Motor neuron (in vitro differentiated cells): ENCODE results near the gene SCAF4. TPM values are rescaled to one million over a fixed set of nuclear protein-coding genes. Genes with fewer than 3 reads are reported as not detected.
"Not testable (repeated sequence)": the region's sequence is repeated elsewhere in the genome, so short reads cannot be mapped to it uniquely, and the experiment has no call there.

Experiments
- ATAC-seq, 8 experiments: fragments of 200-7000 bp; cut with Tn5 transposase; replicated peaks in 6 of 8; 2 replicates each; pipeline ENCODE4 v1.8.0; 2021; ENCODE audit warnings: mild to moderate bottlenecking in 8 of 8, moderate library complexity in 8 of 8
- H3K27ac ChIP-seq, 2 donors: fragments of 250-450 bp; sonication (Bioruptor Pico); 2 replicates each; pipeline ENCODE4 v1.9.0; 2021; ENCODE audit warnings: antibody characterized with exemption in 2 of 2, mild to moderate bottlenecking in 2 of 2, moderate library complexity in 1 of 2
- H3K4me1 ChIP-seq, 2 donors: fragments of 250-450 bp; sonication (Bioruptor Pico); replicated peaks in 1 of 2; 2 replicates each; pipeline ENCODE4 v1.6.1; 2021; ENCODE audit warnings: antibody characterized with exemption in 2 of 2, mild to moderate bottlenecking in 2 of 2, moderate library complexity in 1 of 2
- H3K4me3 ChIP-seq, 5 donors: fragments of 250-450 bp; sonication (Bioruptor Pico); 2 replicates each; pipeline ENCODE4 v1.9.0; 2021; ENCODE audit warnings: antibody characterized with exemption in 5 of 5, mild to moderate bottlenecking in 5 of 5, moderate library complexity in 4 of 5
- WGBS, 10 experiments: fragments of 450-650 bp; shearing (Covaris generic); methylation state at CpG; one replicate each; pipeline ENCODE4 v1.0.0; 2022; 5-methylcytosine and 5-hydroxymethylcytosine counted together
- in situ Hi-C, 9 experiments: fragments of 400-800 bp; cut with MboI; loops; one replicate each; pipeline ENCODE4 v1.15.0; 2021; ENCODE audit warnings: low sequenced_read_pairs in 9 of 9, low pct_unique_long_range_greater_than_20kb in 2 of 9; ENCODE audit not compliant: unreplicated experiment in 9 of 9
- total RNA-seq, 8 experiments: library from RNA; unstranded; fragments of 300-600 nt; gene quantifications; 2 replicates each; pipeline versions ENCODE4 v1.2.3 to v1.2.4, GENCODE V29; 2022

SCAF4 gene
- total RNA-seq, 8 experiments from 2014 or later: 6.9 to 40.3 (median 15.5) TPM

- WGBS, 10 experiments: 52 to 100% (median 80%) methylated on average over 1 to 3 of the region's 3 CpGs; no CpG with 5 or more reads in 3 of the 10 experiments
- Histone ChIP-seq H3K27ac (no peak overlapping the region), H3K4me1 (no peaks in the 10 kb centered on the region), H3K4me3 (no peak overlapping the region)
- no peak for ATAC-seq
- in situ Hi-C loops: no loop called here
These were observed 96.9 kb downstream of the SCAF4 start for GRCh38 chr21:31634993-31635392.

- in situ Hi-C loops, H3K4me3 ChIP-seq: not testable (repeated sequence)
These were observed 100.0 kb downstream of the SCAF4 start for GRCh38 chr21:31631881-31632280.

GRCh38 chr21:31629972-31630711, 101.8 kb downstream of the SCAF4 start:
- H3K4me3 ChIP-seq: no peak overlapping the region
- ATAC-seq: peak in 5 of 8 experiments; percentile 61 to 97 (median 92)
- in situ Hi-C loops: no loop called here
- no peak overlapping the region for H3K27ac ChIP-seq
- H3K4me1 ChIP-seq: no peaks in the 10 kb centered on the region
- WGBS, 10 experiments: 0 to 100% (median 84%) methylated on average over 1 to 8 of the region's 8 CpGs

More at GRCh38 chr21:31631881-31632280, 100.0 kb downstream of the SCAF4 start:
- H3K4me1 ChIP-seq, ATAC-seq, H3K27ac ChIP-seq: not testable (repeated sequence)
- 48 to 100% (median 96%) methylated on average over 1 to 6 of the region's 6 CpGs; no CpG with 5 or more reads in 1 of the 10 experiments for WGBS, 10 experiments

GRCh38 chr21:31624961-31625491, 106.9 kb downstream of the SCAF4 start:
- no peak for ATAC-seq
- H3K27ac ChIP-seq: no peak overlapping the region
- no peaks in the 10 kb centered on the region for H3K4me1 ChIP-seq
- no peak overlapping the region for H3K4me3 ChIP-seq
- 33 to 100% (median 94%) methylated on average over 1 to 9 of the region's 11 CpGs; no CpG with 5 or more reads in 1 of the 10 experiments for WGBS, 10 experiments
- in situ Hi-C loops: loop anchor here in 2 of 9 experiments (25.0 kb wide), 2 partner anchors 438 to 513 kb away; no protein-coding TSS in a partner anchor

GRCh38 chr21:31624181-31624580, 107.7 kb downstream of the SCAF4 start:
- no peak for ATAC-seq
- H3K4me3 ChIP-seq: no peak overlapping the region
- in situ Hi-C loops: loop anchor here in 2 of 9 experiments (25.0 kb wide), 2 partner anchors 437 to 512 kb away; no protein-coding TSS in a partner anchor
- no peaks in the 10 kb centered on the region for H3K4me1 ChIP-seq
- no peak overlapping the region for H3K27ac ChIP-seq
- WGBS, 10 experiments: 40 to 100% (median 79%) methylated on average over 1 to 3 of the region's 3 CpGs; no CpG with 5 or more reads in 3 of the 10 experiments

- ATAC-seq: no peak
- H3K4me1 ChIP-seq: no peaks in the 10 kb centered on the region
- no peak overlapping the region for H3K4me3 ChIP-seq
- in situ Hi-C loops: loop anchor here in 2 of 9 experiments (25.0 kb wide), 2 partner anchors 436 to 511 kb away; no protein-coding TSS in a partner anchor
- H3K27ac ChIP-seq: no peak overlapping the region
- WGBS, 10 experiments: 14 to 100% (median 62%) methylated on average over 1 to 6 of the region's 6 CpGs
These were observed 108.3 kb downstream of the SCAF4 start for GRCh38 chr21:31623664-31624063.

GRCh38 chr21:31622397-31622796, 109.5 kb downstream of the SCAF4 start:
- Histone ChIP-seq H3K27ac (no peak overlapping the region), H3K4me1 (no peaks in the 10 kb centered on the region), H3K4me3 (no peak overlapping the region)
- in situ Hi-C loops: loop anchor here in 2 of 9 experiments (25.0 kb wide), 2 partner anchors 435 to 510 kb away; no protein-coding TSS in a partner anchor
- no peak for ATAC-seq
- 36 to 98% (median 69%) methylated on average over 2 to 3 of the region's 3 CpGs; no CpG with 5 or more reads in 1 of the 10 experiments for WGBS, 10 experiments

Other genes starting within 250 kb of the SCAF4 start
- gene SOD1, start 72.4 kb downstream of the SCAF4 start, total RNA-seq: 100 to 1,000 TPM; 169 to 342 (median 219) TPM
- 10 to 100 TPM in 2 of 8 experiments, 1 to 10 TPM in 6; 2.5 to 15.8 (median 5.5) TPM for gene HUNK, start 140.9 kb upstream of the SCAF4 start, total RNA-seq